VCaP (cell line): Measurements from ENCODE around the gene TMEM114.
"Not testable (repeated sequence)": the region's sequence is repeated elsewhere in the genome, so short reads cannot be mapped to it uniquely, and the experiment has no call there.

Source experiments
- H3K27ac ChIP-seq: fragments of 450-650 bp; 2 replicates; pipeline ENCODE4 v1.5.1; 2017
- TF ChIP-seq, protein P1 (sequence below): fragments of 450-650 bp; conservative IDR thresholded peaks from 2 replicates; pipeline ENCODE4 v1.5.1; 2017; ENCODE audit warnings: mild to moderate bottlenecking, moderate library complexity

TMEM114 gene

DNA sequence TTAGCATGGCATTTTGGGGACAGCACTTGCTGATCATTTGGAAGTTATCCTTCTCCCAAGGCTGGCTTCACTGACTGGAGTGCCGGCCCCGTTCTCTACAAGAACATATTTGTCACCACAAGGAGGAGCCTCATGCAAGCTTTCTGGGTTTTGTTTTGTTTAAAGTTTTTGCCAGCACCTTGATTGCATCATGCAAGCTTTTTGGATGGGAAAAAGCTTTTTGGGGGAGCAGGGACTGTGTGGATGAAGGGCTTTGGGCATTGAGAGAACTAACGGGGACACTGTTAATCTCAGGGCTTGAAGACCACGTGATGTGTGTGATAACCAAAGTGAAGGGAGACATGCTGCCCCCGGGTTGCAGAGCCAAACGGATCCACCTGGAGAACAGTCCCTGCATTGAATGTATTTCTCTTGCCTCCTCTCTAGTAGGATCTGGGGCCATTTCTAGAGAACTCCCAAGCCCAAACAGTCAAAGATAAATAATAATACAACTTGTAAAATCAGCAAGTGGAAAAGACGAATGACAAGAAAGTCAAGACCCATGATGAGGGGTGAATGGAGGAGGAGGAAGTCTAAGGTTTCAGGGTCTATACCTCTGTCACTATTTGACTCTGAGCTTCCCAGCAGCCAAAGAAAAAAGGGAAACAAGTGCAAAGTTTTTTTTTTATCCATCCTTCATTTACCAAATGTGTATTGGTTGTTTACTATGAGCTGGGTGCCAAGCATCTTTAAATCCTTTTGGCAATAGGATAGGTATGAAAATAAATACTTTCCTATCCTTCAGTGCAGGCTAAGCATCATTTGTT is 17.2 kb downstream of the TMEM114 start:
- TF ChIP-seq, protein P1, sequence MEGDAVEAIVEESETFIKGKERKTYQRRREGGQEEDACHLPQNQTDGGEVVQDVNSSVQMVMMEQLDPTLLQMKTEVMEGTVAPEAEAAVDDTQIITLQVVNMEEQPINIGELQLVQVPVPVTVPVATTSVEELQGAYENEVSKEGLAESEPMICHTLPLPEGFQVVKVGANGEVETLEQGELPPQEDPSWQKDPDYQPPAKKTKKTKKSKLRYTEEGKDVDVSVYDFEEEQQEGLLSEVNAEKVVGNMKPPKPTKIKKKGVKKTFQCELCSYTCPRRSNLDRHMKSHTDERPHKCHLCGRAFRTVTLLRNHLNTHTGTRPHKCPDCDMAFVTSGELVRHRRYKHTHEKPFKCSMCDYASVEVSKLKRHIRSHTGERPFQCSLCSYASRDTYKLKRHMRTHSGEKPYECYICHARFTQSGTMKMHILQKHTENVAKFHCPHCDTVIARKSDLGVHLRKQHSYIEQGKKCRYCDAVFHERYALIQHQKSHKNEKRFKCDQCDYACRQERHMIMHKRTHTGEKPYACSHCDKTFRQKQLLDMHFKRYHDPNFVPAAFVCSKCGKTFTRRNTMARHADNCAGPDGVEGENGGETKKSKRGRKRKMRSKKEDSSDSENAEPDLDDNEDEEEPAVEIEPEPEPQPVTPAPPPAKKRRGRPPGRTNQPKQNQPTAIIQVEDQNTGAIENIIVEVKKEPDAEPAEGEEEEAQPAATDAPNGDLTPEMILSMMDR: peak; percentile 74
- no peak overlapping the region for H3K27ac ChIP-seq

DNA sequence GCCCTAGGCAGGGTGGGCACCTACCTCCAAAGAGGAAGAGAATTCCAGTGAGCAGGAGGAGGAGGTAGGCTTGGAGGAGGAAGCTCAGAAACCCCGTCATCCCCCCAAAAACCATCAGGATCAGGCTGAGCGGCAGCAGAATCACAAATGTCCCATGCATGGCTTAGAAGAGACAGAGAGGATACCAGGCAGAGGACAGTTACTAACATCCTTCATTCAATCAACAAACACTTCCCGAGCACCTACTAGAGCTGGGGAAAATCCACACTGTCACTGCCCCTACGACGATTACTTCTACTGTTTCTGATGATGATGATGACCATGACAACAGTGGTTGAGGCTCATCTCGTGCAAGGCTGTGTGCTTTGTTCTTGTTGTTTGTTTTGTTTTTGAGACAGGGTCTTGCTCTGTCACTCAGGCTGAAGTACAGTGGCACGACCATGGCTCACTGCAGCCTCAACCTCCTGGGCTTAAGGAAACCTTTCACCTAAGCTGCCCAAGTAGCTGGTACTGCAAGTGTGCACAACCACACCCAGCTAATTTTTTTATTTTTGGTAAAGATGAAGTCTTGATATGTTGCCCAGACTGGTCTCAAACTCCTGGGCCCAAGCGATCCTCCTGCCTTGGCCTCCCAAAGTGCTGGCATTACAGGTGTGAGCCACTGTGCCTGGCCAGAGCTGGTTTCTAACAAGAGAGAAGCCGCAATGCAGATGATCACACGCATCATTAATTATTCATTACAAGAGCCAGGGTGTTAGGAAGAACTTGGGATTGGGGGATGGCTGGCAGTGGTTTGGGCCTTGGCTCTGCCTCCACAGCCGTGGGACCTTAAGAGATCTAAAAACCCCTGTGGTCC is 18.0 kb downstream of the TMEM114 start:
- no peak overlapping the region for H3K27ac ChIP-seq
- TF ChIP-seq, protein P1: no peak

DNA sequence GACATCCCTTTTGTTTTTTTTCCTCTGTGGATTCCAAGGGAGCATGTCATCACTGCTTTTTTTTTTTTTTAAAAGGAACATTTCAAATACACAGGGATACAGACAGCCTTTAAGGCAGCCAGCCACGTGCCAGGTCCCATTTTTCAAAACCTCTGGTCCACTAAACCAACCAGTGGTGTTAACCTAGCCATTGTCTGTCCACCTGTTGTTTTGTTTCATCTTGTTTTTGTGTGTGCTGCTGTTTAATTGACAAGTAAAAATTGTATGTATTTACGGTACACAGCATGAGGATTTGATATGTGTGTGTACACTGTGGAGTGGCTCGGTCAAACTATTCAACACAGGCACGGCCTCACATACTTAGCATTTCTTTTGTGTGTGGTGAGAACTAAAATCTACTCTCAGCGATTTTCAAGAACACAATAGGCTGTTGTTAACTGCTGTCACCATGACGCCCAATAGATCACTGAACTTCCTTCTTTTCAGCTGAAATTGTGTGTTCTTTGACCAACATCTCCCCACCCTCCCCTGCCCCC is 19.2 kb downstream of the TMEM114 start:
- no peak overlapping the region for H3K27ac ChIP-seq

DNA sequence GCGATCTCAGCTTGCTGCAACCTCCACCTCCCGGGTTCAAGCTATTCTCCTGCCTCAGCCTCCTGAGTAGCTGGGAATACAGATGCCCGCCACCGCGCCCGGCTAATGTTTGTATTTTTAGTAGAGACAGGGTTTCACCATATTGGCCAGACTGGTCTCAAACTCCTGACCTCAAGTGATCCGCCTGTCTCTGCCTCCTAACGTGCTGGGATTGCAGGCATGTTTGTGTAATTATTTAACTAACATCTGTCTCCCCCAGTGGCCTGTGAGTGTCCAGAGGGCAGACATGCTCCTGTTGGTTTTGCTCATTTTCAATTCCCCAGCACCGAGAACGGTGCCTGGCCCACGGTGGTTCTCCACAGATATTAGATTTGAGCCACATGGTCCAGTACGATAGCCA is 19.9 kb downstream of the TMEM114 start:
- not testable (repeated sequence) for H3K27ac ChIP-seq

More for the DNA sequence above, 19.2 kb downstream of the TMEM114 start:
- TF ChIP-seq, protein P1: no peak

DNA sequence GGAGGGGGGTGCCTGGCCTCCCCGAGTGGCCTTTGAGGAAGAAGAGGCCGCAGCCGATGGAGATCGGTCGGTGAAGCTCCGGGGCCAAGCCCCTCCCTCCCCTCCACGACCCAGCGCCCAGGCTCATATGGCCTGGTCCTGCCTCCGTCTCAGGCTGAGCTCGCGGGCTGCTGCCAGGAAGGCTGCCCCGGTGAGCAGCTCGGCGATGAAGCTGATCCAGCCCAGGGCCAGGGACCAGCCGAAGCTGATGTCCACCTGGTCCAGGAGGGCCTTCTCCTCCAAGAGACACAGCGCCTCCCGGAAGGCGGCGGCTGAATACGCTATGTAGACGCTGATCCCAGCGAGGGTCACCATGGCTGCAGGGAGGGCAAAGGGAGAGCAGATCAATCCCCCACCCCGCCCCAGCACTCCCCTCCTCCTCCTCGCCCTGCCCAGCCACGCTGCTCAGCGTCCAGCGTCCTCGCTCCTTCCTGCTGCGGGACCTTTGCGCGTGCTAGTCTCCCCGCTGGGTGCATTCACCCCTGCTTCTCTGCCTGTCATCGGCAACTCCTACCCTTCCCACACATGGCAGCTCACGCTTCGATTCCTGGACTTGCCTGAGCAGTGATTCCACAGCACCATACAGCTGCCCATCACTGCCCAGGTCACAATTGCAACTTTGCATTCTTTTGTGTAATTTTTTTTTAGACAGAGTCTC is 20.5 kb downstream of the TMEM114 start:
- H3K27ac ChIP-seq: no peak overlapping the region
- TF ChIP-seq, protein P1: no peak

DNA sequence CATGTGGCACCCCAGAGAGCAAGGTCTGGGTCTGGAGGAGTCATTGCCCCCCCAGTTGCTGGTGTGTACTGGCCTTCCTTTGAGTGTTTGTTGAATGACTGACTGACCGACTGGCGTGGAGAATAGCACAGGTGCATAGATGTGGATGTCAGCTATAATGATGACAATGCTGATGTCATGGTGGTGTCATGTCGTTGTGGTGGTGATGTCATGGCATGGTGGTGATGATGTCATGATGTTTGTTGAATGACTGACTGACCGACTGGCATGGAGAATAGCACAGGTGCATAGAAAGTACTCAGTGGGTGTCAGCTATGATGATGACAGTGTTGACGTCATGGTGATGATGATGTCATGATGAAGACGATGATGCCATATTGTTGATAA is 22.1 kb downstream of the TMEM114 start:
- TF ChIP-seq, protein P1: no peak
- no peak overlapping the region for H3K27ac ChIP-seq

DNA sequence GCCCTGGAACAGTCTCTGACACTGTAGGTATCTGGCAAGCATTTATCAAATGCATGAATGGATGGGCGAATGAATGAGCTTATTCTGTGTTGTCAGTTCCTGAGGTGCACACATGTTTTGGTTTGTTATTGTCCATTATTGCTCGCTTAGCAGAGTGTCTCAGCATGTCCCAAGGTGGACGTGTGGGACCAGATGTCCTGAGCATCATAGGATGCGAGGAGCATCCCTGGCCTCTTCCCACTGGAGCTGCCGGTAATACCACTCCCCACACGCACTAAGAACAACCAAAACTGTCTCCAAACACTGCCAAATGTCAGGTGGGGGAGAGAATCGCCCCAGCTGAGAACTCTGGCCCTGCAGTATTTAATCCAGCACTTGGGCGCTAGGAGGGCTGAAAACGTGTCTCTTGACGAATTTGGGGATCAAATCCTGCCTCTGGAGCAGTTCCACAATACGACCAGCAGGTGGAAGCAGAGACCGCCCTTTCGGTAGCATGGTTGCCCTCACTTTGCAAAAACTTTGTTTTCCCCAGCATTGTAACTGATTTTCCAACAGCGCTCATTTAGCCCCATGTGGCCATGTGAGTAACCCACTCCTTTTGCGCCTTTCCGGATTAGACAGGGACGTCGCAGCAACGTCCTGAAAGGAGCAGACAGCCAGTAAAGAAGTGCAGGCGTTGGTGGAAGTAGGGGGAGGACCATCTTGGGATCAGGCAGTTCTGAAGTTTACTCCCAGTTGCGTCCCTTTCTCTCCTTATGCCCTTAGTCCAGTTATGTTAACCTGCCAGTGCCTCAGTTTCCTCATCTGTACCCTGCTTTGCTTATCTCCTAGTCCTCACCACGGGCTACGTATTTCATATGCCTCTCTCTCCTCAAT is 22.7 kb downstream of the TMEM114 start:
- TF ChIP-seq, protein P1: peak; percentile 90
- H3K27ac ChIP-seq: no peak overlapping the region
